Measurements from ENCODE around the gene BRCA2.
"Not testable (repeated sequence)": the region's sequence is repeated elsewhere in the genome, so short reads cannot be mapped to it uniquely, and the experiment has no call there.

Gene BRCA2

GRCh38 chr13:32310134-32310706, 5.1 kb upstream of the BRCA2 start:
- intact Hi-C loops (cut with DNase I): loop anchor here (1.0 to 10.0 kb wide), 3 partner anchors 115 to 291 kb away; partner anchors contain the start of genes N4BP2L1 and N4BP2L2
- no peak for DNase-seq

DNA sequence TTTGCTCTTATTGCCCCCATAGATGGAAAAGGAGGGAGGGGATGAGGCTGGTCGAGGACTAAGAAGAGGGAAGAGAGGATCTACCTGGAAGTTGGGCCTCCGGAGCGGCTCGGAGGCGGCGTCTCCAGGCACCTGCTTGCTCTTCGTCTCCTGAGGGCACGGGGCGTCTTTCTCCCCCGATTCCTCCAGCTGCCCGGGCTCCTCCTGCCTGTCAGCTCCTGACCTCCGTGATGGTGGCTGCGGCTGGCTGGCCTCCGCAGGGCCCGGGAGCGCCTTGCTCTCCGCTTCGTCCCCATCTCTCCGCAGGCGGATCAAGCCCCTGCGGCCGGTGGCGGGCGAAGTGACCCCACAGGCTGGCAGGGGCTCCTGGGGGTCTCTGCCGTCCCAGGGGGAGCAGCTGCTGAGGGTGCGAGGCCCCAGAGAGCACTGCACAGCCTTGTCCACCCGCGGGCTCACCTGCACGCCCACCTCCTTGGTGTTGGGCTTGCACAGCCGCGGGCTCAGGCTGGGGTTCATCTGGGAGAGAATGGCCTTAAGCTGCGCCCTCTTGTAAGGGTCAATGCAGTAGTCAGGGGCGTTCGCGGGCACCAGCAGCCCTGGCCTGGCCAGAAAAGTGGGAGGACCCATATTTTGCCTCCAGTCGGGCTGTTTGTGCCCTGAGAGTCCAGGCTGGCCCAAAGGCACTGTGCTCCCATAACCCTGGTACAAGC, 4.0 kb upstream of the BRCA2 start:
- DNase-seq: peak in 2 of 10 donors; percentile 59 to 76
- intact Hi-C loops (cut with DNase I): loop anchor here (10.0 kb wide), 2 partner anchors 113 to 223 kb away; partner anchors contain the start of genes N4BP2L1 and N4BP2L2

GRCh38 chr13:32314271-32315237, 754 bp upstream of the BRCA2 start:
- peak in 3 of 10 donors; percentile 13 to 81 (median 75) for DNase-seq

DNA sequence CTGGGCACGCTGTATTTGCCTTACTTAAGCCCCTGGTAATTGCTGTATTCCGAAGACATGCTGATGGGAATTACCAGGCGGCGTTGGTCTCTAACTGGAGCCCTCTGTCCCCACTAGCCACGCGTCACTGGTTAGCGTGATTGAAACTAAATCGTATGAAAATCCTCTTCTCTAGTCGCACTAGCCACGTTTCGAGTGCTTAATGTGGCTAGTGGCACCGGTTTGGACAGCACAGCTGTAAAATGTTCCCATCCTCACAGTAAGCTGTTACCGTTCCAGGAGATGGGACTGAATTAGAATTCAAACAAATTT, 676 bp downstream of the BRCA2 start:
- DNase-seq: peak in 2 of 10 donors; percentile 2 to 43
- intact Hi-C loops (cut with DNase I): loop anchor here (10.0 kb wide), 2 partner anchors 109 to 219 kb away; partner anchors contain the start of genes N4BP2L1 and N4BP2L2

More at GRCh38 chr13:32314271-32315237, 754 bp upstream of the BRCA2 start:
- intact Hi-C loops (cut with DNase I): loop anchor here (10.0 kb wide), 2 partner anchors 110 to 220 kb away; partner anchors contain the start of genes N4BP2L1 and N4BP2L2

- no peak for DNase-seq
- intact Hi-C loops (cut with DNase I): loop anchor here (10.0 kb wide), 2 partner anchors 108 to 218 kb away; partner anchors contain the start of genes N4BP2L1 and N4BP2L2
Observed at GRCh38 chr13:32316501-32316900, 1.2 kb downstream of the BRCA2 start.

GRCh38 chr13:32317716-32318465, 2.6 kb downstream of the BRCA2 start:
- DNase-seq: no peak
- intact Hi-C loops (cut with DNase I): loop anchor here (10.0 kb wide), 2 partner anchors 107 to 217 kb away; partner anchors contain the start of genes N4BP2L1 and N4BP2L2

DNA sequence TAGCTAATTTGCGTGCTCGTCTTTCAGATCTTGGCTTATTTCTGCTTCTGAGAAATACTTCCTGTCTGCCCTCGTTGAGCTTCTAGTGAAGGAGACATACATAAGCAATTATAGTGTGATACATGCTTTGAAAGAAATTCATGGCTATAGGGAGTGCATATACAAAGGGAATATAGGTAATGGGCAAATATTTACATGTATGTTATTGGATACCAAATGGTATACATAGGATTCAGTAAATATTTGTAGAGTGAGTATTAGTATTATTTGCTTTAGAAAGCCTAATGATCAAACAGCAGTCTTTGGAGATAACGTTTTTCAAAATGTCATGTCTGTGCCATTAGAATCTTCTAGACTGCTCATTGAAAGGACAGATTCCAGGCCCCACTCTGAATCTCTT, 5.2 kb downstream of the BRCA2 start:
- DNase-seq: no peak
- intact Hi-C loops (cut with DNase I): no loop called here

DNA sequence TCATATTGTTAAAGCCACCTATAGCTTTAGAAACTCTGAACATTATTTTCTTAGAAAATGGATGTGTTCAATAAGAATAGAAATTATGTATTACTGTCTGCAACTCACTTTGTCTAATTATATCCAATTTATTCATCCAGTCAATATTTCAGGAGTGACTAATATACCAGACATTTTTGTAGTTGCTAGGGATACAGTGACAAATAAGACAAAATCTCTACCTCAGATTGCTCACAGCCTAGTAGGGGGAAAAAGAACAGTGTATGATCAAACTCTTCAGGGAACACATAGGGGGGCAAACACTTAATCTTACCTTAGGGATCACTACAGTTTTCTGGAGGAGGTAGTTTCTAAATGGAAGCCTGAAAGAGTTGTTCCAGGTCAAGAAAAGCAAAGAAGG, 8.6 kb downstream of the BRCA2 start:
- DNase-seq: no peak

DNA sequence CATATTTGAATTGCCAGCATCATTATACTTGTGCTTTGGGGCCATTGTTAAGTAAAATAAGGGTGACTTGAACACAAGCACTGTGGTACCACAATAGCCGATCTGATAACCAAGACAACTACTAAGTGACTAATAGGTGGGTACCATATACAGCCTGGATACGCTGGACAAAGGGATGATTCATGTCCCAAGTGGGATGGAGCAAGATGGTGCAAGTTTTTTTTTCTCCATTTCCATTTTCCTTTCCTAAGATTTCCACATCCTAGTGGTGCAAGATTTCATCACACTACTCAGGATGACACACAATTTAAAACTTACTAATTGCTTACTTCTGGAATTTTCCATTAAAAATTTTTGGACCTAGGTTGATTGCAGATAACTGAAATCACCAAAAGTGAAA, 15.1 kb downstream of the BRCA2 start:
- intact Hi-C loops (cut with DNase I): no loop called here
- DNase-seq: no peak

More for the DNA sequence above, 8.6 kb downstream of the BRCA2 start:
- intact Hi-C loops (cut with DNase I): no loop called here

- no peak for DNase-seq
- intact Hi-C loops (cut with DNase I): no loop called here
Observed at GRCh38 chr13:32334671-32335070, 19.4 kb downstream of the BRCA2 start.

- intact Hi-C loops (cut with DNase I): no loop called here
- no peak for DNase-seq
Observed at GRCh38 chr13:32340914-32341313, 25.6 kb downstream of the BRCA2 start.

DNA sequence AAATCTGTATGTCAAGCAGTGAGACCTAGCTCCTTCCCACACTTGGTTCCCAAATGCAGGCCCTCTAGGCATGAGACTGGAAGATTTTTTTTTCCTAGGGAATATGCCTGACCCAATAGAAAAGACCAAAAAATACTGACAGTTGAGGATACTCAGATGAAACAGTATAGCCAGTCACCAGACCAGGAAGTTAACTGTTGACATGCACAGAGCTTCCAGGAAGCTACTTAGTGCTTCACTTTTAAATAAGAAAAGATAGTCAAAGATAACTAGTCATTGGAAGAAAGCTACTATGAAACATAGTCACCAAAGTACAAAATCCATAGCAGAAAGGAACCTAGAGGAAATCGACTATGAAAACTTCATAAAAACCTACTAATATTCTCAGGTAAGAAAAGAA, 32.3 kb downstream of the BRCA2 start:
- intact Hi-C loops (cut with DNase I): no loop called here
- DNase-seq: no peak

- DNase-seq; intact Hi-C loops (cut with DNase I): not testable (repeated sequence)
Observed at GRCh38 chr13:32350839-32351441, 35.6 kb downstream of the BRCA2 start.

- intact Hi-C loops (cut with DNase I): no loop called here
- DNase-seq: no peak
Observed at GRCh38 chr13:32354040-32354439, 38.7 kb downstream of the BRCA2 start.

- intact Hi-C loops (cut with DNase I); DNase-seq: not testable (repeated sequence)
Observed at GRCh38 chr13:32355935-32356334, 40.6 kb downstream of the BRCA2 start.

DNA sequence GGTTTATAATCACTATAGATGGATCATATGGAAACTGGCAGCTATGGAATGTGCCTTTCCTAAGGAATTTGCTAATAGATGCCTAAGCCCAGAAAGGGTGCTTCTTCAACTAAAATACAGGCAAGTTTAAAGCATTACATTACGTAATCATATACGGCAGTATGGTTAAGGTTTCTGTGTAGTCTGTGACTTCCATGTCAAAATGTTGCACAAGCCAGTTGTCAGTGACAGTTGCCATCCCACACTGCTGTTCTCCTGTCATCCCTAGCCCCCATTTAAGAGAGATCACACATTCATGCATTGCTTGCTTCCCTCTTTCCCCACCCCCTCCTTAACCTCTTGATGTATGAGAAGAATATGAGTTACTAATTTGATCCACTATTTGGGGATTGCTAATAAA, 47.3 kb downstream of the BRCA2 start:
- DNase-seq: no peak
- intact Hi-C loops (cut with DNase I): no loop called here

- DNase-seq: no peak
- intact Hi-C loops (cut with DNase I): no loop called here
Observed at GRCh38 chr13:32370805-32371204, 55.5 kb downstream of the BRCA2 start.

DNA sequence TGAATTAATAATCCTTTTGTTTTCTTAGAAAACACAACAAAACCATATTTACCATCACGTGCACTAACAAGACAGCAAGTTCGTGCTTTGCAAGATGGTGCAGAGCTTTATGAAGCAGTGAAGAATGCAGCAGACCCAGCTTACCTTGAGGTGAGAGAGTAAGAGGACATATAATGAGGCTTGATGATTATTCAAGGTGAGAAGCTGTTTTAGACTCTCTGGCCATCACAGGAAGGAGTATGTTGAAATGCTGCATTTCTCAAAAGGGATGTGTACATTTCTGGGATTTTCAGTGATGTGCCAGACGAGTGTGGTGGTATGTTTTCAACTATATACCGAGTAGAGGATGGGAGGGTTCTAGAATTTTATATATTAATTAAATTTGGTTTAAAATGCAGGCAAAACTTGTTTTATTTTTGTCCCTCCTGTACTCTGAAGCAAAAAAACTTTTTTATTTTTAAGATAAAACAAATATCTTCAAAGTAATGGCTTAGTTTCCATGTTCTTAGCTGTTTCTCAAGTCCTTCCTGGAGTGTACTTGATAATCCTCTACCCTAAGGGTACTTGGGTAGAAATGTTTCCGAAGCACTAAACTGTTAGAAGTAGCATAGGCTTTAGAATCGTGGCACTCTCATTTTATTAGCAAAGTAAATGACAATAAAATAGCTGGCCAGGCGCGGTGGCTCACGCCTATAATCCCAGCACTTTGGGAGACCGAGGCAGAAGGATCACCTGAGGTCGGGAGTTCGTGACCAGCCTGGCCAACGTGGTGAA, 61.5 kb downstream of the BRCA2 start:
- intact Hi-C loops (cut with DNase I): no loop called here
- no peak for DNase-seq

DNA sequence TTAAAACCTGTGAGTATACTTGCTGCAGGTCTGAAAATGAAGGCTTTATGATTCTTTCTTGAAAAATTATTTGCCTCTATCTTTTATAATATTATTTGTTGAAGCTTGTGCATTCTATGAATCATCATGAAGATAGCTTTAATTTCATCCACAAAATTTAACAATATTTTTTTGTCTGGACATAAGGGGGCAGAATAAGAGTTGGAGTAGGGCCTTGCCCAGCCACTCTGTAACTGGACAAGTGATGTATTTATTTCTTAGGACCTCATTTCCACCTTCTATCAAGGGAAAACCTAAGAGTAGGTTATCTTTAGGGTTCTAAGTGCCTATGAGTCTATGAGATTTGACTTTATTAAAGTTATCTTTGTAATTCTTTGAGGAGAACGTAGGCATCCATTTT, 62.7 kb downstream of the BRCA2 start:
- DNase-seq: no peak
- intact Hi-C loops (cut with DNase I): no loop called here
